ENCODE results near the gene USP20.

- TF ChIP-seq, protein P1, sequence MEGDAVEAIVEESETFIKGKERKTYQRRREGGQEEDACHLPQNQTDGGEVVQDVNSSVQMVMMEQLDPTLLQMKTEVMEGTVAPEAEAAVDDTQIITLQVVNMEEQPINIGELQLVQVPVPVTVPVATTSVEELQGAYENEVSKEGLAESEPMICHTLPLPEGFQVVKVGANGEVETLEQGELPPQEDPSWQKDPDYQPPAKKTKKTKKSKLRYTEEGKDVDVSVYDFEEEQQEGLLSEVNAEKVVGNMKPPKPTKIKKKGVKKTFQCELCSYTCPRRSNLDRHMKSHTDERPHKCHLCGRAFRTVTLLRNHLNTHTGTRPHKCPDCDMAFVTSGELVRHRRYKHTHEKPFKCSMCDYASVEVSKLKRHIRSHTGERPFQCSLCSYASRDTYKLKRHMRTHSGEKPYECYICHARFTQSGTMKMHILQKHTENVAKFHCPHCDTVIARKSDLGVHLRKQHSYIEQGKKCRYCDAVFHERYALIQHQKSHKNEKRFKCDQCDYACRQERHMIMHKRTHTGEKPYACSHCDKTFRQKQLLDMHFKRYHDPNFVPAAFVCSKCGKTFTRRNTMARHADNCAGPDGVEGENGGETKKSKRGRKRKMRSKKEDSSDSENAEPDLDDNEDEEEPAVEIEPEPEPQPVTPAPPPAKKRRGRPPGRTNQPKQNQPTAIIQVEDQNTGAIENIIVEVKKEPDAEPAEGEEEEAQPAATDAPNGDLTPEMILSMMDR (IDR thresholded peaks at IDR 0.05), result no peak
- TF ChIP-seq POLR2AphosphoS5 (IDR thresholded peaks at IDR 0.05), result peak in 2 of 3 donors; percentile 12 to 33
Observed at GRCh38 chr9:129806061-129806460, 29.2 kb upstream of the USP20 start.

Data from stomach (tissue), 4 donors.